Activated naive CD4-positive, alpha-beta T cell treated with anti-CD3 and anti-CD28 coated beads for 36 hours (primary cell): ENCODE measurements around the gene TMEM143. TPM values are rescaled to one million over a fixed set of nuclear protein-coding genes. Genes with fewer than 3 reads are reported as not detected.

Experiments used
- CTCF ChIA-PET: fragments of 350-600 bp; sonication (Branson Sonifier 250); formaldehyde crosslinking; loops from one replicate; lab custom pipeline; 2021; ENCODE audit warnings: antibody characterized with exemption; lab: Charles Lee
- DNase-seq: peaks from one replicate; pipeline ENCODE4 v3.0.0-alpha.2; 2020
- H3K27ac Mint-ChIP-seq: one replicate; pipeline ENCODE4 v1.8.0; 2021; ENCODE audit warnings: mild to moderate bottlenecking, mixed read lengths
- H3K27me3 Mint-ChIP-seq: one replicate; pipeline ENCODE4 v1.8.0; 2021; ENCODE audit warnings: low read depth, mixed read lengths
- H3K36me3 Mint-ChIP-seq: one replicate; pipeline ENCODE4 v1.8.0; 2021; ENCODE audit warnings: low read depth, mixed read lengths
- H3K4me1 Mint-ChIP-seq: one replicate; pipeline ENCODE4 v1.8.0; 2021; ENCODE audit warnings: low read depth, mixed read lengths
- H3K4me3 Mint-ChIP-seq: one replicate; pipeline ENCODE4 v1.8.0; 2021; ENCODE audit warnings: mild to moderate bottlenecking, moderate library complexity, mixed read lengths
- H3K9me3 Mint-ChIP-seq: one replicate; pipeline ENCODE4 v1.8.0; 2021; ENCODE audit warnings: mixed read lengths
- intact Hi-C: fragments of 100-400 bp; cut with micrococcal nuclease; formaldehyde crosslinking; loops from one replicate; pipeline ENCODE4 v1.15.1; 2023
- total RNA-seq, 2 experiments: library from RNA; stranded (reverse); gene quantifications; one replicate each; pipeline ENCODE4 v1.2.3, GENCODE V29; 2021

The TMEM143 gene
- total RNA-seq, 2 experiments from 2014 or later, result 23.9 to 24.1 TPM

GRCh38 chr19:48350856-48351255 lies 12.9 kb downstream of the TMEM143 start:
- Mint-ChIP-seq H3K4me3 (no peak overlapping the region), H3K27me3 (no peaks in the 10 kb centered on the region), H3K36me3 (peaks cover 3% of the 10 kb centered on the region), H3K27ac (no peak overlapping the region), H3K4me1 (no peaks in the 10 kb centered on the region), H3K9me3 (no peaks in the 10 kb centered on the region)
- intact Hi-C loops, result no loop called here
- CTCF ChIA-PET, result interaction anchor here (0.6 to 2.3 kb wide), 8 partner anchors 12 to 234 kb away, joined by 3 to 7 read pairs (median 4); partner anchors contain the start of genes KCNJ14 and KDELR1
- DNase-seq, result no peak

GRCh38 chr19:48348737-48349136 lies 15.0 kb downstream of the TMEM143 start:
- CTCF ChIA-PET, result interaction anchor here (2.3 kb wide), 1 partner anchor 42 kb away, joined by 7 read pairs; the partner anchor contains the start of gene KDELR1
- Mint-ChIP-seq H3K27ac (no peak overlapping the region), H3K27me3 (no peaks in the 10 kb centered on the region), H3K9me3 (no peaks in the 10 kb centered on the region), H3K4me3 (no peak overlapping the region), H3K4me1 (no peaks in the 10 kb centered on the region), H3K36me3 (peaks cover 3% of the 10 kb centered on the region)
- DNase-seq, result no peak
- intact Hi-C loops, result no loop called here

- no peak overlapping the region for H3K4me3 Mint-ChIP-seq
- intact Hi-C loops, result no loop called here
- CTCF ChIA-PET, result no interaction called here
- peaks cover 3% of the 10 kb centered on the region for H3K36me3 Mint-ChIP-seq
- H3K4me1 Mint-ChIP-seq, result no peaks in the 10 kb centered on the region
- H3K27ac Mint-ChIP-seq, result no peak overlapping the region
- H3K27me3 Mint-ChIP-seq, result no peaks in the 10 kb centered on the region
- no peaks in the 10 kb centered on the region for H3K9me3 Mint-ChIP-seq
- no peak for DNase-seq
Measured at GRCh38 chr19:48348045-48348444, 15.7 kb downstream of the TMEM143 start.

GRCh38 chr19:48346191-48346590 lies 17.5 kb downstream of the TMEM143 start:
- Mint-ChIP-seq H3K9me3 (no peaks in the 10 kb centered on the region), H3K27ac (no peak overlapping the region), H3K27me3 (no peaks in the 10 kb centered on the region), H3K4me3 (no peak overlapping the region), H3K4me1 (no peaks in the 10 kb centered on the region), H3K36me3 (peaks cover 3% of the 10 kb centered on the region)
- CTCF ChIA-PET, result no interaction called here
- intact Hi-C loops, result no loop called here
- DNase-seq, result no peak

GRCh38 chr19:48344892-48345291 lies 18.8 kb downstream of the TMEM143 start:
- Mint-ChIP-seq H3K9me3 (no peaks in the 10 kb centered on the region), H3K4me1 (no peaks in the 10 kb centered on the region), H3K27ac (no peak overlapping the region), H3K27me3 (no peaks in the 10 kb centered on the region), H3K4me3 (no peak overlapping the region), H3K36me3 (peaks cover 3% of the 10 kb centered on the region)
- CTCF ChIA-PET, result no interaction called here
- DNase-seq, result no peak
- intact Hi-C loops, result no loop called here

- H3K4me3 Mint-ChIP-seq, result no peak overlapping the region
- CTCF ChIA-PET, result no interaction called here
- intact Hi-C loops, result no loop called here
- H3K9me3 Mint-ChIP-seq, result no peaks in the 10 kb centered on the region
- DNase-seq, result no peak
- H3K4me1 Mint-ChIP-seq, result no peaks in the 10 kb centered on the region
- H3K27ac Mint-ChIP-seq, result no peak overlapping the region
- H3K36me3 Mint-ChIP-seq, result no peaks in the 10 kb centered on the region
- no peaks in the 10 kb centered on the region for H3K27me3 Mint-ChIP-seq
Measured at GRCh38 chr19:48342841-48343540, 20.7 kb downstream of the TMEM143 start.

GRCh38 chr19:48342414-48342738 lies 21.4 kb downstream of the TMEM143 start:
- Mint-ChIP-seq H3K36me3 (no peaks in the 10 kb centered on the region), H3K27me3 (no peaks in the 10 kb centered on the region), H3K9me3 (no peaks in the 10 kb centered on the region), H3K27ac (no peak overlapping the region), H3K4me1 (no peaks in the 10 kb centered on the region), H3K4me3 (no peak overlapping the region)
- intact Hi-C loops, result no loop called here
- CTCF ChIA-PET, result no interaction called here
- no peak for DNase-seq

GRCh38 chr19:48341515-48342413 lies 22.0 kb downstream of the TMEM143 start:
- H3K4me3 Mint-ChIP-seq, result no peak overlapping the region
- H3K4me1 Mint-ChIP-seq, result no peaks in the 10 kb centered on the region

GRCh38 chr19:48340995-48341394 lies 22.7 kb downstream of the TMEM143 start:
- no peaks in the 10 kb centered on the region for H3K9me3 Mint-ChIP-seq
- DNase-seq, result no peak
- no peak overlapping the region for H3K27ac Mint-ChIP-seq
- H3K36me3 Mint-ChIP-seq, result no peaks in the 10 kb centered on the region
- H3K4me1 Mint-ChIP-seq, result no peaks in the 10 kb centered on the region
- H3K4me3 Mint-ChIP-seq, result no peak overlapping the region
- CTCF ChIA-PET, result interaction anchor here (0.6 to 1.4 kb wide), 4 partner anchors 21 to 98 kb away, joined by 3 to 5 read pairs (median 3); partner anchors contain the start of gene KDELR1
- intact Hi-C loops, result no loop called here
- no peaks in the 10 kb centered on the region for H3K27me3 Mint-ChIP-seq

More at GRCh38 chr19:48341515-48342413, 22.0 kb downstream of the TMEM143 start:
- H3K9me3 Mint-ChIP-seq, result no peaks in the 10 kb centered on the region
- H3K27me3 Mint-ChIP-seq, result no peaks in the 10 kb centered on the region
- no peaks in the 10 kb centered on the region for H3K36me3 Mint-ChIP-seq
- DNase-seq, result no peak
- H3K27ac Mint-ChIP-seq, result no peak overlapping the region
- intact Hi-C loops, result no loop called here
- CTCF ChIA-PET, result interaction anchor here (1.0 to 1.4 kb wide), 3 partner anchors 22 to 50 kb away, joined by 3 to 5 read pairs (median 3); partner anchors contain the start of gene KDELR1

- CTCF ChIA-PET, result interaction anchor here (0.6 kb wide), 1 partner anchor 13 kb away, joined by 3 read pairs; no protein-coding TSS in a partner anchor
- intact Hi-C loops, result no loop called here
Measured at GRCh38 chr19:48338802-48339503, 24.8 kb downstream of the TMEM143 start.

GRCh38 chr19:48338253-48338755 lies 25.4 kb downstream of the TMEM143 start:
- Mint-ChIP-seq H3K4me1 (peaks cover 10% of the 10 kb centered on the region), H3K36me3 (no peaks in the 10 kb centered on the region), H3K9me3 (no peaks in the 10 kb centered on the region), H3K27me3 (no peaks in the 10 kb centered on the region), H3K4me3 (no peak overlapping the region), H3K27ac (no peak overlapping the region)
- intact Hi-C loops, result no loop called here
- DNase-seq, result no peak
- CTCF ChIA-PET, result no interaction called here

More at GRCh38 chr19:48338802-48339503, 24.8 kb downstream of the TMEM143 start:
- DNase-seq, result no peak
- Mint-ChIP-seq H3K9me3 (no peaks in the 10 kb centered on the region), H3K27me3 (no peaks in the 10 kb centered on the region), H3K4me1 (peaks cover 7% of the 10 kb centered on the region), H3K27ac (no peak overlapping the region), H3K4me3 (no peak overlapping the region), H3K36me3 (no peaks in the 10 kb centered on the region)
